ENCODE results near the gene ABHD6. TPM values are rescaled to one million over a fixed set of nuclear protein-coding genes. Genes with fewer than 3 reads are reported as not detected.
"Not testable (repeated sequence)": the region's sequence is repeated elsewhere in the genome, so short reads cannot be mapped to it uniquely, and the experiment has no call there.

The ABHD6 gene
- total RNA-seq, 1 experiment from 2014 or later: 10.8 TPM

DNA sequence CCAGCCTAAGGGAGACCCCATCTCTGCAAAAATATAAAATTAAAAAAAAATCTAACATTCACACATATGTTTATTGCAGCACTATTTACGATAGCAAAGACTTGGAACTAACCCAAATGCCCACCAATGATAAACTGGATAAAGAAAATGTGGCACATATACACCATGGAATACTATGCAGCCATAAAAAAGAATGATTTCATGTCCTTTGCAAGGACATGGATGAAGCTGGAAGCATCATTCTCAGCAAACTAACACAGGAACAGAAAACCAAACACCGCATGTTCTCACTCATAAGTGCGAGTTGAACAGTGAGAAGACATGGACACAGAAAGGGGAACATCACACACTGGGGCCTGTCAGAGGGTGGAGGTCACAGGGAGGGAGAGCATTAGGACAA lies 35.8 kb downstream of the ABHD6 start:
- not testable (repeated sequence) for DNase-seq (ENCODE audit: low spot score)

DNA sequence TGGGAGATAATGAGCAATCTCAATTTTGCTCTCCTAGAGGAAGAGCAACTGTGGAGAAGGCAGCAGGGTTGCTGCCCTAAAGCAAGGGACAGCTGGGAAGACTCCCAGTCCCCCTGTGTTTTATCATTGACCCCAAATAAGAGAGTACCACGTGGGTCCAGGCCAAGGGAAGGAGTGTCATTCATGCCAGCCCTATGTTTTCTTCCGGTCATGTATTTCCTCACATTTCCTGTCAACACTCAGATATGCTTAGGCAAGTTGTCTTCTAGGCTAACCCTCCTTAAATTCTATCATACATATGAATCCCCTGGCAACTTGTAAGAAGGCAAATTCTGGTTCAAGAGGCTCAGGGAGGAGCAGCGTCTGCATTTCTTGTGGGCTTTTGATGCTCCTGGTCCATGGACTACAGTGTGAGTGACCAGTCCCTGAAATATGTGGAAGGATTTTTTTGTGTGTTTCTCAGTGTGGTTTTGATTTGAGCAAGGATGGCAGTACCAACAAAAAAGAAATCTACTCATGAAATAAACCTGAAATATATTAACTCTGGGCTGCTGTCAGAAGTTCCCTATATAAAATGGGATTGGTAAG lies 36.5 kb downstream of the ABHD6 start:
- no peak for DNase-seq (ENCODE audit: low spot score)

- DNase-seq (ENCODE audit: low spot score): no peak
These were observed 43.5 kb downstream of the ABHD6 start for GRCh38 chr3:58281069-58281468.

GRCh38 chr3:58285334-58285733 lies 47.7 kb downstream of the ABHD6 start:
- DNase-seq (ENCODE audit: low spot score): no peak

DNA sequence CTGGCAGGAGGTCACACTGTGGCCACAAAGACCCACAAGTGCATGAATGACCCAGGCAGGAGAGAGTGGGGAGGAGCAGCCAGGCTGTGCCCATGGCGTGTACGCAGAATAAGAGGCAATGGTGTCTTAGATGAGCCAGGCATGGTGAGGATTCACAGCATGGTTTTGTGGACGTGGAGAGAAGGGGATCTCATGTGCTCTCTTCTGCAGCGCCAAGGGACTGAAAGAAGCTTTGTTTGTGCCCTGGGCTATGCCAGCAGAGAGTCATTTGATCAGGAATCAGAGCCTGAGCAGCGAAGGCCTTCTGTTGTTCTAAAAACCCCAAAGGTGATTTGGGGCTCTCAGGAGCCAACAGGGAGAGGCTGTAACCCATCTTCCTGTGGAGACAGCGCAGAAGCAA lies 49.8 kb downstream of the ABHD6 start:
- no peak for DNase-seq (ENCODE audit: low spot score)

GRCh38 chr3:58288011-58288728 lies 50.6 kb downstream of the ABHD6 start:
- DNase-seq (ENCODE audit: low spot score): no peak

- DNase-seq (ENCODE audit: low spot score): not testable (repeated sequence)
These were observed 51.5 kb downstream of the ABHD6 start for GRCh38 chr3:58288964-58289613.

DNA sequence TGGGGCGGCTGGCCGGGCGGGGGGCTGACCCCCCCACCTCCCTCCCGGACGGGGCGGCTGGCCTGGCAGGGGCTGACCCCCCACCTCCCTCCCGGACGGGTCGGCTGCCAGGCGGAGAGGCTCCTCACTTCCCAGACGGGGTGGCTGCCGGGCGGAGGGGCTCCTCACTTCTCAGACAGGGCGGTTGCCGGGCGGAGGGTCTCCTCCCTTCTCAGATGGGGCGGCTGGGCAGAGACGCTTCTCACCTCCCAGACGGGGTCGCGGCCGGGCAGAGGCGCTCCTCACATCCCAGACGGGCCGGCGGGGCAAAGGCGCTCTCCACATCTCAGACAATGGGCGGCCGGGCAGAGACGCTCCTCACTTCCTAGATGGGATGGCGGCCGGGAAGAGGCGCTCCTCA lies 52.9 kb downstream of the ABHD6 start:
- not testable (repeated sequence) for DNase-seq (ENCODE audit: low spot score)

DNA sequence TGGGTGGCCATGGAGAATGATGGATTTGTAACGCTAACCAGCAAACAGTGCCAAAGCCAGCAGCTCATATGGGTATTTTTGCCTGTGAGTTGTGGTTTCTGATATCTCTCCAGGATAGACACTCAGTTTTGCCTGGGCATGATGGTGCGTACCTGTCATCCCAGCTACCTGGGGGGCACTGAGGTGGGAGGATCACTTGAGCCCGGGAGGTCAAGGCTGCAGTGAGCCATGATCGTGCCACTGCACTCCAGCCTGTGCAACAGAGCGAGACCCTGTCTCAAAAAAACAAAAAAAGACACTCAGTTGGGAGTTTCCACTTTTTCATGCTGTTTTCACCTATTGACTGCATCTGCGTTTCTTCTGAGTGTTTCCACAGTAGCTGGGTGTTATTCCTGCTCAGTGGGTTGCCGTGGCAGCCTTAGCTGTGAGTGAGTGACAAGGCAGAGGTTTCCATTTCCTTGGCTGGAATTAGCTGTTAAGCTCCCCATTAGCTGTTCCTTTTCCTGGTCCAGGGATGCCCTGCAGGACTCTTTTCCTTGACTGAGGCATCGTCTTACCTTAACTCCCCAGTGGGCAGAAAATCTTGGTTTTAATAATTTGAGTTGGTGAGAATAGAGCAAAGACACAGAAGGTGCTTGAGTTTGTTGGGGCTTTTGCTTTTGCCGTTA lies 54.2 kb downstream of the ABHD6 start:
- no peak for DNase-seq (ENCODE audit: low spot score)

DNA sequence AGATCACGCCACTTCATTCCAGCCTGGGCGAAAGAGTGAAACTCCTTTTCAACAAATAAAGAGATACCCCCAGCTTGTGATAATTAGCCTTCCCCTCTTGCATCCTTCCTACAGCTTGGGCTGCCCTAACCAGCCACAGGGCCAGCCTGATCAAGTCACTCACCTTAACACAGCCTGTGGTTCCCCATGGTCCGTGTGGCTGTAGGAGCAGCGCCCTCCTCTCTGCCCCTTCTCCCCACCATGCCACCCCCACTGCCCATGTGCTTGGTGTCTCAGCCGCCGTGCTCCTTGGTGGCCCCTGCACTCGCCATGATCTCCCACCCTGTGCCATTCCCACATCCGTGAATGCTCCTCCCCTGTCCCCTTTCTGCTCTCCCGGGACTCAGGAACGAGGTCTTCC lies 55.3 kb downstream of the ABHD6 start:
- no peak for DNase-seq (ENCODE audit: low spot score)

DNA sequence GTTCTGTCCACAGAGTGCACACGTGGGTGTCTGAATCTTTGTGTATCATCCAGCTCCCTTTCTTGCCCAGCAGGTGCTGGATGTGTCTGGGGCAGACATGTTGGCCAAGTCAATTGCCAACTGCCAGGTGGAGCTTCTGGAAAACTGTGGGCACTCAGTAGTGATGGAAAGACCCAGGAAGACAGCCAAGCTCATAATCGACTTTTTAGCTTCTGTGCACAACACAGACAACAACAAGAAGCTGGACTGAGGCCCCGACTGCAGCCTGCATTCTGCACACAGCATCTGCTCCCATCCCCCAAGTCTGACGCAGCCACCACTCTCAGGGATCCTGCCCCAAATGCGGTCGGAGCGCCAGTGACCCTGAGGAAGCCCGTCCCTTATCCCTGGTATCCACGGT lies 55.9 kb downstream of the ABHD6 start:
- DNase-seq (ENCODE audit: low spot score): no peak

- no peak for DNase-seq (ENCODE audit: low spot score)
These were observed 58.7 kb downstream of the ABHD6 start for GRCh38 chr3:58296269-58296668.

DNA sequence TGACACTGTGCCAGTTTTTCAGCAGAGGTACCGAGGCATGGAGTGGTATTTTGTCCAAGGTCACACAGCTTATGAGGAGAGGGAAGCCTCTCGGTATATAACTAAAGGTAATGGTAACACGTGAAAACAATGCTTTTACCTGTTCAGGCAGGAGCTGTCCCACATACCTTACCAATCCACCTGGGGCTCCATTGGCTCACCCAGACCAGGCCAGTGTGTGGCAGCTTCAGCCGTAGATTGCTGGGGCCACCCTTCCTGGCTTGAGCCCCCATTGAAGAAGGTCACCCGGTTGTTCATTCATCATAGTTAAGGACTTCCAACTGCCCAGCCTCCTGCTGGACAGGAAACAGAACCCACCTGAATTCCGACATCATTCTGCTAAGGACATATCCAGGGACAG lies 59.3 kb downstream of the ABHD6 start:
- no peak for DNase-seq (ENCODE audit: low spot score)

DNA sequence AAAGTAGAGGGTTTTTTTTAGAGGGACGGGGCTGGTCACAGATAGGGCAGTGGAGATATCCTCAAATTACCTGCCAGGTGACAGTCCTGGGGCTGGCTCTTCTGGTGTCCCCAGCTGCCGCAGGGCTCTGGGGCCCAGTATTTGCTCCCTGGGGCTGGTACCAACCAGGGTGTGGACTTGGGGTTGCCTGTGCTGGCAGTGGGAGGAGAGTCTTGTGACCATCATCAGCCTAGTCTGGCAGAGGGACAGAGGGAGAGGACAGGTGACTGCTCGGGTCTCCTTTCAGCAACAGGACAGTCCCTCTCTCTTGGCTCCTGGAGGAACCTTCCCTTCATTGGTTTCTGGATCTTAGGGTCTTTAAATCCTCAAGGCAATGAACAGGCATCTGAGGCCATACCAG lies 60.6 kb downstream of the ABHD6 start:
- no peak for DNase-seq (ENCODE audit: low spot score)

DNA sequence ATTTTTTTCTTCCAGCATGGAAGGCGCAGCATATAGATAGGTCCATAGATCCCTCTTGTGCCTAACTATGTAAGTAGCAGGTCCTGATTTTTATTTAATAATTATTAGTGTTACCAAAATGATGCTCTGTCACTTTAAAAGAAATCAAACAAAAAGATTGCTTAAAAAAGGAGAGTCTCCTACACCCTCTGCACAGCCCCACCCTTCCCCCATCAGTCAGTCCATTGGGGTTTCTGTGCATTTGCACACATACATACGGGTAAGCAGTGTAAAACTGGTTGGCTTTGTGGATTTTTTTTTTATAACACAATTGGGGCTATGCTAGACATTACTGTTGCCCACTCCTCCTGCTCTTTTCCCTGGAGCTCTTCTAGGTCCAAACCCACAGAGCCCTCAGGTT lies 61.5 kb downstream of the ABHD6 start:
- no peak for DNase-seq (ENCODE audit: low spot score)

GRCh38 chr3:58299839-58300516 lies 62.4 kb downstream of the ABHD6 start:
- DNase-seq (ENCODE audit: low spot score): no peak

GRCh38 chr3:58305882-58306711 lies 68.5 kb downstream of the ABHD6 start, which contains the start of the genes HTD2 and RPP14:
HTD2 (plus strand) TSS chr3:58306520; CDS start chr3:58317614, 11,094 bp downstream.
RPP14 (plus strand) TSS chr3:58306245; CDS start chr3:58310330, 4,085 bp downstream.
- peak; percentile 92 for DNase-seq (ENCODE audit: low spot score)

- peak; percentile 23 for DNase-seq (ENCODE audit: low spot score)
These were observed 70.1 kb downstream of the ABHD6 start for GRCh38 chr3:58307639-58308215.

DNA sequence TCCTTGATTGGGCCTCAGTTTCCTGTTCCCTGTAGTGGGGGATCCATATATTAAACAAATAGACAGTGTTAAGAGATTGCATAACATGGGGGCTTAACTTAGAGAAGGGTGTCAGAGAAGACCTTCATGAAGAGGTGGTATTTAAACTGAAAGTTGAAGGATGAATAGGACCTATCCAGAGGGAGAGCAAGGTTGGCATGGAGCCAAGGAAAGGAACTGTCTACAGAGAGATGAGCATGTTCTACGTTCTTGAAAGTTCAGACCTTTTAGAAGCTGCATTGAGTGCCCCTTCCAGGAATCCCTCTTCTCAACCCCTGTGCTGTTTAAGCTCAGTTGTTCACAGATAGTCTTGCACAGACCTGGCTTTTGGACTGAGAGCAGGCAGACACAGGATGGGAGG lies 71.1 kb downstream of the ABHD6 start:
- no peak for DNase-seq (ENCODE audit: low spot score)

DNA sequence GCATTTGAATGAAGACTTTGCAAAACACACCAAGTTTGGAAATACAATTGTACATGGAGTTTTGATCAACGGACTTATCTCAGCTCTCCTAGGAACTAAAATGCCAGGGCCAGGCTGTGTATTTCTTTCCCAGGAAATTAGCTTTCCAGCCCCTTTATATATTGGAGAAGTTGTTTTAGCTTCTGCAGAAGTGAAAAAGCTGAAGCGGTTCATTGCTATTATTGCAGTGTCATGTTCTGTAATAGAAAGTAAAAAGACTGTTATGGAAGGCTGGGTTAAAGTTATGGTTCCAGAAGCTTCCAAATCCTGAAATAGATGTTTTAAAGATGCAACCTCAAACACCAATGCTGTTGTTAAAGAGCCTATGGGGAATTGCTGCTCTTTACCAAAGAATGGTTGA lies 80.2 kb downstream of the ABHD6 start:
- DNase-seq (ENCODE audit: low spot score): no peak

- no peak for DNase-seq (ENCODE audit: low spot score)
These were observed 84.2 kb downstream of the ABHD6 start for GRCh38 chr3:58321791-58322190.
